Astrocyte of the cerebellum (primary cell): ENCODE measurements around the gene DCTN3.

ENCODE experiments used
- DNase-seq: peaks from one replicate; pipeline ENCODE4 v3.0.0-alpha.2; 2011; ENCODE audit warnings: low read depth
- H3K4me3 ChIP-seq: 2 replicates; pipeline ENCODE4 v1.5.1; 2011; ENCODE audit warnings: mild to moderate bottlenecking, low read depth, low read length, moderate library complexity
- CTCF ChIP-seq: IDR thresholded peaks from 2 replicates; pipeline ENCODE4 v1.5.1; 2012; ENCODE audit warnings: low read length, low read depth, moderate library complexity, mild to moderate bottlenecking; ENCODE audit errors: missing control alignments
- in situ Hi-C: cut with HindIII; loops from 2 replicates; pipeline ENCODE4 v1.10.0; 2017; ENCODE audit warnings: low sequenced_read_pairs

Gene DCTN3

GRCh38 chr9:34585946-34586669 lies 34.2 kb downstream of the DCTN3 start:
- no peak overlapping the region for H3K4me3 ChIP-seq
- no peak for DNase-seq
- in situ Hi-C loops = no loop called here
- TF ChIP-seq CTCF = no peak

GRCh38 chr9:34584970-34585369 lies 35.3 kb downstream of the DCTN3 start:
- in situ Hi-C loops = loop anchor here (5.0 kb wide), 2 partner anchors 42 to 158 kb away; partner anchors contain the start of gene ARID3C
- DNase-seq = no peak
- H3K4me3 ChIP-seq = no peak overlapping the region
- no peak for TF ChIP-seq CTCF

GRCh38 chr9:34582787-34583186 lies 37.5 kb downstream of the DCTN3 start:
- no peak for DNase-seq
- no peak for TF ChIP-seq CTCF
- no peak overlapping the region for H3K4me3 ChIP-seq
- in situ Hi-C loops = loop anchor here (5.0 kb wide), 2 partner anchors 45 to 155 kb away; partner anchors contain the start of gene ARID3C

- no peak for TF ChIP-seq CTCF
- no peak for DNase-seq
- in situ Hi-C loops = loop anchor here (5.0 kb wide), 2 partner anchors 46 to 154 kb away; partner anchors contain the start of gene ARID3C
- no peak overlapping the region for H3K4me3 ChIP-seq
These were observed 39.0 kb downstream of the DCTN3 start for GRCh38 chr9:34581318-34581717.

- no peak for TF ChIP-seq CTCF
- DNase-seq = no peak
- no peak overlapping the region for H3K4me3 ChIP-seq
- in situ Hi-C loops = loop anchor here (5.0 kb wide), 2 partner anchors 47 to 153 kb away; partner anchors contain the start of gene ARID3C
These were observed 39.9 kb downstream of the DCTN3 start for GRCh38 chr9:34580358-34580757.

GRCh38 chr9:34579808-34580163 lies 40.5 kb downstream of the DCTN3 start:
- DNase-seq = no peak
- TF ChIP-seq CTCF = no peak
- in situ Hi-C loops = loop anchor here (5.0 kb wide), 2 partner anchors 48 to 152 kb away; partner anchors contain the start of gene ARID3C
- no peak overlapping the region for H3K4me3 ChIP-seq
